SJSA1 (cell line): ENCODE data around the gene C3orf52. TPM values are rescaled to one million over a fixed set of nuclear protein-coding genes. Genes with fewer than 3 reads are reported as not detected.
"Not testable (repeated sequence)": the region's sequence is repeated elsewhere in the genome, so short reads cannot be mapped to it uniquely, and the experiment has no call there.

Experiments
- DNase-seq, 2 experiments: peaks; one replicate each; pipeline ENCODE4 v3.0.0-alpha.2; 2015 to 2020; ENCODE audit warnings: low spot score in 2 of 2, low read depth in 1 of 2
- H3K27ac ChIP-seq: fragments of 250-450 bp; sonication (Bioruptor Pico); 2 replicates; pipeline ENCODE4 v1.5.1; 2020; ENCODE audit warnings: mild to moderate bottlenecking, moderate library complexity
- H3K27me3 ChIP-seq: fragments of 250-450 bp; sonication (Bioruptor Pico); replicated peaks from 2 replicates; pipeline ENCODE4 v1.5.1; 2020; ENCODE audit warnings: mild to moderate bottlenecking, moderate library complexity
- H3K36me3 ChIP-seq: fragments of 250-450 bp; sonication (Bioruptor Pico); 2 replicates; pipeline ENCODE4 v1.5.1; 2020; ENCODE audit warnings: mild to moderate bottlenecking
- H3K4me1 ChIP-seq: fragments of 250-450 bp; sonication (Bioruptor Pico); replicated peaks from 2 replicates; pipeline ENCODE4 v1.6.1; 2021; ENCODE audit warnings: mild to moderate bottlenecking
- H3K4me3 ChIP-seq: fragments of 250-450 bp; sonication (Bioruptor Pico); 2 replicates; pipeline ENCODE4 v1.5.1; 2020; ENCODE audit warnings: mild to moderate bottlenecking
- H3K9me3 ChIP-seq: fragments of 250-450 bp; sonication (Bioruptor Pico); replicated peaks from 2 replicates; pipeline ENCODE4 v1.5.1; 2020; ENCODE audit warnings: mild to moderate bottlenecking
- total RNA-seq: library from RNA; depleted of rRNA; stranded (reverse); fragments of >200 nt; shearing (Covaris generic); gene quantifications from 2 replicates; pipeline ENCODE4 v1.2.3, GENCODE V29; 2014

Gene C3orf52
- total RNA-seq, 1 experiment from 2014 or later: 20.6 TPM

DNA sequence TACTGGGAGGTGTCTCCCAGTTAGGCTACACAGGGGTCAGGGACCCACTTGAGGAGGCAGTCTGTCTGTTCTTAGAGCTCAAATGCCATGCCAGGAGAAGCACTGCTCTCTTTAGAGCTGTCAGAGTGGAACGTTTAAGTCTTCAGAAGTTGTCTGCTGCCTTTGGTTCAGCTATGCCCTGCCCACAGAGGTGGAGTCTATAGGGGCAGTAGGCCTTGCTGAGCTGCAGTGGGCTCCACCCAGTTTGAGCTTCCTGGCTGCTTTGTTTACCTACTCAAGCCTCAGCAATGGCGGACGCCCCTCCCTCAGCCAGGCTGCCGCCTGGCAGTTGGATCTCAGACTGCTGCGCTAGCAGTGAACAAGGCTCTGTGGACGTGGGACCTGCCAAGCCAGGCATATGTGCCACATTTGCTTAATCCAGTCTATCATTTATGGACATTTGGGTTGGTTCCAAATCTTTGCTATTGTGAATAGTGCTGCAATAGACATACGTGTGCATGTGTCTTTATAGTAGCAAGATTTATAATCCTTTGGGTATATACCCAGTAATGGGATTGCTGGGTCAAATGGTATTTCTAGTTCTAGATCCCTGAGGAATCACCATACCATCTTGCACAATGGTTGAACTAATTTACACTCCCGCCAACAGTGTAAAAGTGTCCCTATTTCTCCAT is 13.7 kb upstream of the C3orf52 start:
- not testable (repeated sequence) for H3K27me3 ChIP-seq, H3K4me3 ChIP-seq, H3K27ac ChIP-seq, DNase-seq, H3K36me3 ChIP-seq, H3K9me3 ChIP-seq
- peaks cover 21% of the 10 kb centered on the region for H3K4me1 ChIP-seq

DNA sequence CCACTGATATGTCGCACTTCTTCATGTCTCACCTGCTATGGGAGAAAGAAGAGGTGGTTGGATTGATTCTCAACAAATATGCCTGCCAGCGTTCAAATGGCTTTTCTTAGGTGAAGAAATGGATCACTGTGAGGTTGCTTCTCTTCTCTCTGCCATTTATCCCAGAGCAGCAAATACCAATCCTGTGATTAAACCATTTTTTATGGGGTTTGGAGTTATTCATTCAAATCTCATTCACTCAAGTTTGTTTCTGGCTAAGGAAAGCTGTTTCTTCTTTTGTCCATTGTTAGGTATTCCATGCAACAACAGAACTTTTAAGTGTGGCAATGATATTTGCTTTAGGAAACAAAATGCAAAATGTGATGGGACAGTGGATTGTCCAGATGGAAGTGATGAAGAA is 12.2 kb upstream of the C3orf52 start:
- Histone ChIP-seq H3K9me3 (no peaks in the 10 kb centered on the region), H3K4me1 (peaks cover 21% of the 10 kb centered on the region), H3K27me3 (no peaks in the 10 kb centered on the region), H3K4me3 (no peak overlapping the region), H3K27ac (no peak overlapping the region), H3K36me3 (no peaks in the 10 kb centered on the region)
- no peak for DNase-seq

DNA sequence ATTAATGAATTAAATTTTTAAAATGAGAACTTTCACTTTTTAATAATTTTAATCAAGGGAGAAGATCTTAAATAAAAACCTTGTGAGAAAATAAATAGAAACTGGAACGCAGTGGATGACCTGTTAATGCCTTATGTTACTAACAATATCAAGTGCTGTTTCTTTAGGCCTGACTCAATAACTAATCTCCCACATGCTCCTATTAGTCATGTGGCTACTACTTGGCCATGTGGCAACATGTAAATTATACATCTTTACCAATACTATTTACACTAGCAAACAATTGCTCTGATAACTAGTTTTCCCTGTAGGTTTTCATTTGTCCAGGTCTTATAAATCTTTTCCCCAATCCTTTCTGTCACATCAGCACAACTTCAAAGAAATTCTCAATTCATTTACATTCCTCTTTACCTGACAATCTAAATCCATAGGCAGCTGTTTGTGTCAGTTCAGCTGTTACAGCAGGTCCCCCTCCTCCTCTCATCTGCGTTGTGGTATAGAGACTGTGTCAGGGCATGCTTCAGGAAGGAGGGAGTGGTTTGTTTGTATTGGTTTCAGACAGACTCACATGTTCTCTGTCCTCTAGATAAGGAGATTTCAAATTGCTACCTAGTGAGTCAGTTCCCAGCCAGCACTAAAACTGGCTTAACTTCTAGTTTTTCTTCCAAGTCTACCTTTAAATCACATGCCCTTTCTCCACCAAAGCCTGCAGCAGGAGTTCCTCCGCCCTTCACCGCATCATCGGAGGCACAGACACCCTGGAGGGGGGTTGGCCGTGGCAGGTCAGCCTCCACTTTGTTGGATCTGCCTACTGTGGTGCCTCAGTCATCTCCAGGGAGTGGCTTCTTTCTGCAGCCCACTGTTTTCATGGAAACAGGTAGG is 11.3 kb upstream of the C3orf52 start:
- H3K27ac ChIP-seq: peak overlapping the region; percentile 51
- DNase-seq: peak; percentile 66 to 77
- H3K4me3 ChIP-seq: no peak overlapping the region
- H3K27me3 ChIP-seq: no peaks in the 10 kb centered on the region
- H3K4me1 ChIP-seq: peaks cover 21% of the 10 kb centered on the region
- H3K36me3 ChIP-seq: no peaks in the 10 kb centered on the region
- no peaks in the 10 kb centered on the region for H3K9me3 ChIP-seq

DNA sequence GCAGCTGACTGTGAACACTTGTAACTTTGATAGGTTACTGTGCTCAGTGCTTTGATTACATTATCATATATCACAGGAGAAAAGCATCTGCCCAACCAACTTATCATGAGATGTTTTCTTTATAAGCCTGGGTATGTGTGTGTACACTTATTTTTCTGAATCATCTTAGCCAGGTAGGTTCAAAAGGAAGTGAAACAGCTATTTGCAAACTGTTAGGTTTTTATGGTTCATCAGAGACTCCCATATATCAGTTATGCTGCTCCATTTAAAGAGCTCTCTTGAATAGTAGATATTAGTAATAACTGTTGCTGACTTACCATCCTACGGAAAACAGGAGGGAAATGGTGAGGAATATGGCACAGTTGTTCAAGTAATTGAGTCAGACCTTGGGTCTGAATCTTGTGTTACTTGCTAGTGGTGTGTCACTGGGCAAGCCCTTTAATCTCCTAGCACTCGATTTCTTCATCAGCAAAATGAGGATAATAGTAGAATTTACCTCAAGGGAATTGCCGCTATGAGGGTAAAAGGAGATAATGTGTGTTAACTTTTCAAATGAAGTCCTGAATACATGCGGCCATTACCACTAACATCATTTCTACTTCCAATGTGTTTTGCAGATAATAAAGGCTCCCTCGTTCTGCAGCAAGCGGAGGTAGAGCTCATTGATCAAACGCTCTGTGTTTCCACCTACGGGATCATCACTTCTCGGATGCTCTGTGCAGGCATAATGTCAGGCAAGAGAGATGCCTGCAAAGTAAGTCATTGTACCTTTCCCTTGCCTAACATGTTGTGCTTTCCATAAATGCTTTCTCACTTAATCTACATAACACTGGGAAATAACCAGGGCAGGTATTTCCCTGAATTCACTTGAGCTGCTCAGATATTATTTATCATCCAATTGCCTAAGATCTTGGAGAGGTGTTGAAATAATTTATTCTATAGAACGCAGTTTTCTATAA is 7.8 kb upstream of the C3orf52 start:
- Histone ChIP-seq H3K4me3 (no peak overlapping the region), H3K4me1 (peaks cover 21% of the 10 kb centered on the region), H3K36me3 (no peaks in the 10 kb centered on the region), H3K9me3 (no peaks in the 10 kb centered on the region), H3K27me3 (no peaks in the 10 kb centered on the region), H3K27ac (no peak overlapping the region)
- no peak for DNase-seq

DNA sequence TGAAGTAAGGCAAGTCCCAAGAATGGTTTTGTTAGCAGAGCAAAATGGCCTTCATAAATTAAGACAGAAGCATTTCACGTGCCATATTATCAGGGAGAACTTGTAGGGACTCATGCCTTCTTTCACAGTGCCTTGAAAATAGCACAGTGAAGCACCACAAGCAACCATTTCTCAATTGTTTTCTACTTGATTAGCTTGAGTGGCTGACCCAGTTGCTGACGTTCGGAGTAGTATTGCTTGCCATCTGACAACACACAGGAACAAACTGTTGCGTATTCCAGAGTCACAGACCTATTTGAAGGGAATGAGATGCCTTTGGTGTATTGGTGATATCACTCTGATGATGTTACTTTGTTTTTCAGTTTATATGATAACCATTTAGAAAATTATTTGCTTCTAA is 3.0 kb upstream of the C3orf52 start:
- peaks cover 18% of the 10 kb centered on the region for H3K4me1 ChIP-seq
- no peak for DNase-seq
- no peaks in the 10 kb centered on the region for H3K9me3 ChIP-seq
- H3K27ac ChIP-seq: no peak overlapping the region
- H3K27me3 ChIP-seq: no peaks in the 10 kb centered on the region
- H3K4me3 ChIP-seq: no peak overlapping the region
- peaks cover 6% of the 10 kb centered on the region for H3K36me3 ChIP-seq

DNA sequence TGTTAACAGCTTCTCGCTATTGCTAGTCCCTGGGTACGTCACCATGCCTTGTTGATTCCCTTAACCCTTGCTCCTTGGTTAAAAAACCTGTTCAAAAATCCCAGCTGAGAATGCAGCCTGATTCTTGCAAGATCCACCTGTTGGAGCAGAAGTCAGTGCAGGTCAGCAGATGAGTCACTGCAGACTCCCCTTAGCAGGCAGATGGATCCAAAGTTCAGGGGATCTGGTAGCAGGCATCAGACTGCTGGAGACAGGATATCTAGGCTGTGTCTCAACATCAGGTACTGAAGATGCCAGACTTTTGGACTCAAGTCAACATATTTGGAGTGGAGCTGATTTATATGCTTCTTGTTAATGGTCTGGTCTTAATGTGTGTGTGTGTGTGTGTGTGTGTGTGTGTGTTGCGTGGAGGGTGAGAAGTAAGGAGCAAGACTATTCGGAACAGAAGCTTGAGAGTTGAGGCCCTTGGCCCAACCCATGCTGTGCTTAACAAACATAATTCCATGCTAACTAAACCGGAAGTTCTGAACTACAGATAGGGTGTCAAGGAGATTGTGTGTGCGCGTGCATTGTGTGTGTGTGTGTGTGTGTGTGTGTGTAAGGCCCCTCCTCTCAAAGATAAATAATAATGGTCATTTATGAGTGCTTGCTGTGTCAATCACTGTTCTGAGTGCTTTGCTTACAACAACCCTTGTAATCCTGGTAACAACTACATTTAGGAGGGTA is 1.0 kb upstream of the C3orf52 start:
- no peak for DNase-seq
- peaks cover 19% of the 10 kb centered on the region for H3K4me1 ChIP-seq
- H3K27me3 ChIP-seq: no peaks in the 10 kb centered on the region
- H3K27ac ChIP-seq: no peak overlapping the region
- no peak overlapping the region; the same call in 1 of the 2 replicates for H3K4me3 ChIP-seq
- peaks cover 8% of the 10 kb centered on the region for H3K36me3 ChIP-seq
- H3K9me3 ChIP-seq: no peaks in the 10 kb centered on the region

DNA sequence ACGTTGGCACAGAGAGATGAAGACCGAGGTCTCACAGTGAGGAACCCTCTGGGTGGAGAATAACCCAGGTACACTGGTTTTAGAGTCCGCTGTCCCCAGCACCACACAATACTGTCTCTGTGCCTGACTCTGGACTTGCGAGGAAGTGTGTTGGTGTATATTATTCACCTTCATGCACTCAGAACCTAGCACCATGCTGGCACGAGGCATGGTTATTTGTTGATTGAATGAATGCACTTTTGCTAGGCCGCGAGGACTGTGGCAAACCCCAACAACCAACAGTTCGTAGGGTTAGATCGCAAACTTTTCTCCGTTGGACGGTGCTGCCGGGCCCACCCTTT is 484 bp upstream of the C3orf52 start:
- no peak for DNase-seq
- Histone ChIP-seq H3K27ac (no peak overlapping the region), H3K4me3 (peak overlapping the region; percentile 62), H3K4me1 (peaks cover 19% of the 10 kb centered on the region), H3K36me3 (peaks cover 8% of the 10 kb centered on the region), H3K27me3 (no peaks in the 10 kb centered on the region), H3K9me3 (no peaks in the 10 kb centered on the region)

DNA sequence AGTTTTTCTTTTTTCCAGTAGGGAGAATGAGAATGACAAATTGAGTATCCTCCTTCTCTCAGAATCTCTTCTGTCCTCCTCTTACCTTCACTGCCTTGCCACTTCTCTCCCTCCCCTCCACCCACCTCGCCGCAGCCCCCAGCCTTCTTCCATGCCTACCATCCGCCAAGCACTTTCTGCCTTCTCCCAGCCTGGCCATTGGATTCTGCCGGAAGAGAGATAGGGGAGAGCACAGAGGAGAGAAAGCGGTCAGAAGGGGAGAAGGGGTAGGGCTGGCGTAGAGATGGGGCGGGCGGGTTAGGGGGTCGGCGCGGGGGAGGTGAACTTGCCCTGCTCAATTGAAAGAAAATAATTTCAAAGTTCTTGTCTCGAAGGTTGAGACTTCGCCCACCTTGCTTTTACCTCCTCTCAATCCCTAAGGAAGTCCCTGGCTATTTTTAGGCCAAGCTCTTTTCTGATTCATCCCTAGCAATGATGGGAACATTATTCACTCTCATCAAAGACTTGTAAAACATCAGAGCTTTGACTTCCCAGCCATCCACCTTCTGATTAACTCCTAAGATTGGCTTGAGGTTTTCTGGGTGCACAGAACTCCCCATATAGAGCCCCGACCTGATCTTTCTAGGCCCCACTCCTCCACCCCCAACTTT is 811 bp downstream of the C3orf52 start:
- H3K4me3 ChIP-seq: peak overlapping the region; percentile 62
- no peak for DNase-seq
- peak overlapping the region; percentile 77 for H3K27ac ChIP-seq
- H3K36me3 ChIP-seq: peaks cover 11% of the 10 kb centered on the region
- no peaks in the 10 kb centered on the region for H3K9me3 ChIP-seq
- H3K4me1 ChIP-seq: peaks cover 23% of the 10 kb centered on the region
- H3K27me3 ChIP-seq: no peaks in the 10 kb centered on the region

DNA sequence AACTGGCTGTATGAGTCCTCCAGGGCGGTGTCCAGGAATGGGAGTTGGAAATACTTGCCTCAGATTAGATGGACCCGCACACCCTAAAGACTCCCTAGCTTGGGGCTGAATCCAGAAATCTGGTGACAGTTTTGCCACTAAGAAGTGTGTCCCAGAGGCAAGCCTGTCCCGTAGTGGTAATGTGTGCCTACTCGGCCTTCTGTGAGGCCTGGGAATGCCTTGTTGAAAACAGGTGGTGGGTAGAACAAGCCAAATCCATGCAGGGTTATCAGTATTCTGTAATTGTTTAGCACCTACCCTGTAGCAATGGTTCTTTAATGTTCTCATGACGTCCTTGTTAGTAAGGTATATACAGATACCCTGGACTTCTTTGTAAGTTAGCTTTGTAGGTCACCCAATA is 1.6 kb downstream of the C3orf52 start:
- Histone ChIP-seq H3K27ac (no peak overlapping the region), H3K4me1 (peaks cover 30% of the 10 kb centered on the region)
- no peak for DNase-seq

DNA sequence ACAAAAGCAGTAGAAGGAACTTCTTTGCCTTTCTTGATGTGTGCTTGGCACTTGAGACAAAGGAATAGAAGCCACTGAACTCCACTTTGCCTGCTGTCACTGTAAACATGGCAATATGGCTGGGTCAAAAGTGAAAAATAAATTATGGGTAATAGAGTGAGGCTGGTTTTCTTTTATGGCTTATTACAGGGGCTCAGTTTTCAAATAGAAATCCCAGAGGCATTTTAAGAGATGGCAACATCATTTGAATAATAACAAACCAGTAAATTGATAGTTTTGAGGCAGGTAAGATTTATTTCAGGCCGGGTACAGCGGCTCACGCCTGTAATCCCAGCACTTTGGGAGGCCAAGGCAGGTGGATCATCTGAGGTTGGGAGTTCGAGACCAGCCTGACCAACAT is 2.8 kb downstream of the C3orf52 start:
- peaks cover 34% of the 10 kb centered on the region for H3K4me1 ChIP-seq
- no peak for DNase-seq
- no peaks in the 10 kb centered on the region for H3K27me3 ChIP-seq
- no peaks in the 10 kb centered on the region for H3K9me3 ChIP-seq
- peaks cover 18% of the 10 kb centered on the region for H3K36me3 ChIP-seq
- no peak overlapping the region for H3K4me3 ChIP-seq
- H3K27ac ChIP-seq: no peak overlapping the region

More for the DNA sequence above, 1.6 kb downstream of the C3orf52 start:
- Histone ChIP-seq H3K36me3 (peaks cover 13% of the 10 kb centered on the region), H3K9me3 (no peaks in the 10 kb centered on the region), H3K4me3 (peak overlapping the region; percentile 62), H3K27me3 (no peaks in the 10 kb centered on the region)

DNA sequence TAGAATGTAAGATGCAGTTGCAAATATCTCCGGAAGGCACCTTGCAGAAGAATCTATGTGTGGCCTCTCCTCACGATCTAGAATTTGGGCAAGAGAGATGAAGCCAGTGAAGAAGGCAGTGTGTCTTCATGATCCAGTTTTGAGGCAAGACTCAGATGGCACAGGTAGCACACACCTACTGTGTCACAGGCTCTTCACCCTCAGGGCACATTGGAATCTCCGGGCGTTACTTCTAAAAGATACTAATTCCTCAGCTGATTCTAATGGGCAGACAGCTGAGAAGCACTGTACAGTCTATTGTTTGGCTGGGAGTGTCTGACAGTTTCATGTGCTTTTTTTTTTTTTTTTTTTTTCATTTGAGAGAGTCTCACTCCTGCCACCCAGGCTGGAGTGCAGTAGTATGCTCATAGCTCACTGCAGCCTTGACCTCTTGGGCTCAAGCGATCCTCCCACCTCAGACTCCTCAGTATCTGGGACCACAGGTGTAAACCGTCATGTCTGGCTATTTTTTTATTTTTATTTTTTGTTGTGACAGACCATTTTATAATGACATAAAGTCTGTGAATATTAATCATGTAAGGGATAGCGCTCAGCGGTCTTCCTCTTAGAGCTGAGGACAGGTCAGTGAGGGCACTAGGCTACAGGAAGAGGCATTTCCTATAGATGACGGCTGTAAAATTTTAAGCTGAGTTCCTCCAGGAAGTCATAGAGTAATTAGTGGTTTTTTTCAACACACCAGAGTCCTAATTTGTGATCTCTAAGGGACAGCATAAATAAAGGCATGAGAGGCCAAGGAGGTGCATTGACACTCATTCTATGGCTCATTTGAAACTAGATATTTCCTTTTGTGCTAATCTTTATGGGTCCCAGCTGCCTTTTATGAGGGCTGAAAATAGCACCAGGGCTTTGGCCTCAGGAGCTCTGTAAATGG is 4.0 kb downstream of the C3orf52 start:
- peaks cover 23% of the 10 kb centered on the region for H3K36me3 ChIP-seq
- no peak overlapping the region for H3K27ac ChIP-seq
- H3K27me3 ChIP-seq: no peaks in the 10 kb centered on the region
- no peak overlapping the region for H3K4me3 ChIP-seq
- DNase-seq: no peak
- peaks cover 34% of the 10 kb centered on the region for H3K4me1 ChIP-seq
- H3K9me3 ChIP-seq: no peaks in the 10 kb centered on the region
